ENCODE results near the gene FAM184B. TPM values are rescaled to one million over a fixed set of nuclear protein-coding genes. Genes with fewer than 3 reads are reported as not detected.

Gene FAM184B
- total and polyA plus RNA-seq, 2 experiments from 2014 or later, result 0.11 to 0.49 TPM

- Histone ChIP-seq H3K27ac (ENCODE audit: low read depth) (no peak overlapping the region), H3K27me3 (ENCODE audit: insufficient read depth) (no peaks in the 10 kb centered on the region), H4K20me1 (replicated peaks; ENCODE audit: insufficient read depth) (peaks cover 7% of the 10 kb centered on the region; the same call in 1 of the 2 replicates), H3K4me1 (ENCODE audit: insufficient read depth) (no peaks in the 10 kb centered on the region), H3K4me3 (no peak overlapping the region), H3K4me2 (no peak overlapping the region), H3K79me2 (replicated peaks; ENCODE audit: insufficient read depth) (no peaks in the 10 kb centered on the region), H3K9me2 (ENCODE audit: insufficient read depth) (no peaks in the 10 kb centered on the region), H2AFZ (no peak overlapping the region), H3K36me3 (ENCODE audit: insufficient read depth) (peaks cover 26% of the 10 kb centered on the region), H3F3A (replicated peaks; ENCODE audit: low read depth) (no peaks in the 10 kb centered on the region)
- TF ChIP-seq NANOG (IDR thresholded peaks at IDR 0.05; ENCODE audit: borderline replicate concordance) (no peak), CTCF (conservative IDR thresholded peaks at IDR 0.05; ENCODE audit: low read depth in 2 of 2) (peak; percentile 55 to 60)
- no peaks in the 10 kb centered on the region for H3K27me3 Mint-ChIP-seq (ENCODE audit: insufficient read depth, low read depth, poor library complexity)
- H3K9me3 Mint-ChIP-seq, result no peaks in the 10 kb centered on the region
- peak; percentile 18 for DNase-seq (ENCODE audit: low spot score)
- H3K36me3 Mint-ChIP-seq (ENCODE audit: low read depth), result peaks cover 41% of the 10 kb centered on the region
- peak; percentile 58 for ATAC-seq
- H3K4me1 Mint-ChIP-seq, result no peaks in the 10 kb centered on the region
- no peak overlapping the region for H3K27ac Mint-ChIP-seq
- H3K4me3 Mint-ChIP-seq, result no peak overlapping the region
Measured at GRCh38 chr4:17597517-17597916, 183.9 kb downstream of the FAM184B start.

GRCh38 chr4:17595471-17596005, 185.9 kb downstream of the FAM184B start:
- H3K27ac ChIP-seq (ENCODE audit: low read depth), result no peak overlapping the region
- H3K36me3 Mint-ChIP-seq (ENCODE audit: low read depth), result peaks cover 52% of the 10 kb centered on the region
- H3K4me1 Mint-ChIP-seq, result no peaks in the 10 kb centered on the region
- H4K20me1 ChIP-seq (replicated peaks; ENCODE audit: insufficient read depth), result peaks cover 7% of the 10 kb centered on the region; the same call in 1 of the 2 replicates
- H3K27me3 ChIP-seq (ENCODE audit: insufficient read depth), result no peaks in the 10 kb centered on the region
- H3K9me3 Mint-ChIP-seq, result no peaks in the 10 kb centered on the region
- H3K9me2 ChIP-seq (ENCODE audit: insufficient read depth), result no peaks in the 10 kb centered on the region
- no peak overlapping the region for H3K4me2 ChIP-seq
- H3F3A ChIP-seq (replicated peaks; ENCODE audit: low read depth), result no peaks in the 10 kb centered on the region
- H3K4me3 ChIP-seq, result no peak overlapping the region
- no peaks in the 10 kb centered on the region for H3K4me1 ChIP-seq (ENCODE audit: insufficient read depth)
- no peak overlapping the region for H2AFZ ChIP-seq
- H3K36me3 ChIP-seq (ENCODE audit: insufficient read depth), result peaks cover 17% of the 10 kb centered on the region
- no peaks in the 10 kb centered on the region for H3K27me3 Mint-ChIP-seq (ENCODE audit: insufficient read depth, low read depth, poor library complexity)
- no peak for DNase-seq (ENCODE audit: low spot score)
- no peak for ATAC-seq
- no peak overlapping the region for H3K27ac Mint-ChIP-seq
- no peak overlapping the region for H3K4me3 Mint-ChIP-seq
- H3K79me2 ChIP-seq (replicated peaks; ENCODE audit: insufficient read depth), result no peaks in the 10 kb centered on the region; the same call in 1 of the 2 replicates
- no peak for TF ChIP-seq NANOG (IDR thresholded peaks at IDR 0.05; ENCODE audit: borderline replicate concordance)
- no peak for TF ChIP-seq ZNF462 (CRISPR knock-in tag; IDR thresholded peaks at IDR 0.05)
- no peak for TF ChIP-seq EZH2 (IDR thresholded peaks at IDR 0.05; ENCODE audit: low read depth, unreplicated experiment)
- no peak for TF ChIP-seq STAT1 (IDR thresholded peaks at IDR 0.05; ENCODE audit: unreplicated experiment)
- no peak for TF ChIP-seq CREB1 (CRISPR knock-in tag; IDR thresholded peaks at IDR 0.05; ENCODE audit: low read depth)
- no peak for TF ChIP-seq JUNB (IDR thresholded peaks at IDR 0.05; ENCODE audit: unreplicated experiment)
- TF ChIP-seq ZNF114 (CRISPR knock-in tag; IDR thresholded peaks at IDR 0.05), result no peak
- TF ChIP-seq POLR2AphosphoS5 (IDR thresholded peaks at IDR 0.05; ENCODE audit: low read depth), result no peak
- TF ChIP-seq EZH2phosphoT487 (IDR thresholded peaks at IDR 0.05; ENCODE audit: unreplicated experiment), result no peak
- no peak for TF ChIP-seq CTCF (conservative IDR thresholded peaks at IDR 0.05; ENCODE audit: low read depth in 2 of 2)

All from GM23338 (cell line).